ENCODE results near the gene STAG3.
"Not testable (repeated sequence)": the region's sequence is repeated elsewhere in the genome, so short reads cannot be mapped to it uniquely, and the experiment has no call there.

Gene STAG3

GRCh38 chr7:100191775-100192174 is 14.1 kb downstream of the STAG3 start:
- no peak overlapping the region for H3K4me3 ChIP-seq (ENCODE audit: low read depth, low read length)
- POLR2A ChIA-PET = no interaction called here
- peak; percentile 52 for DNase-seq (ENCODE audit: low read depth, low spot score)
- CTCF ChIA-PET = no interaction called here
- TF ChIP-seq CTCF (IDR thresholded peaks at IDR 0.05; ENCODE audit: insufficient read depth, low read length, missing control alignments) = no peak

GRCh38 chr7:100192281-100192862 is 14.7 kb downstream of the STAG3 start:
- H3K4me3 ChIP-seq (ENCODE audit: low read depth, low read length); DNase-seq (ENCODE audit: low read depth, low spot score); POLR2A ChIA-PET: not testable (repeated sequence)
- CTCF ChIA-PET = interaction anchor here (0.9 to 2.6 kb wide), 2 partner anchors 10 to 25 kb away, joined by 3 to 7 read pairs; no protein-coding TSS in a partner anchor

GRCh38 chr7:100192969-100193368 is 15.3 kb downstream of the STAG3 start:
- H3K4me3 ChIP-seq (ENCODE audit: low read depth, low read length) = no peak overlapping the region
- CTCF ChIA-PET = interaction anchor here (0.9 to 3.6 kb wide), 3 partner anchors 10 to 61 kb away, joined by 3 to 25 read pairs (median 7); no protein-coding TSS in a partner anchor
- no peak for DNase-seq (ENCODE audit: low read depth, low spot score)
- POLR2A ChIA-PET = no interaction called here
- TF ChIP-seq CTCF (IDR thresholded peaks at IDR 0.05; ENCODE audit: insufficient read depth, low read length, missing control alignments) = no peak

- TF ChIP-seq CTCF (IDR thresholded peaks at IDR 0.05; ENCODE audit: insufficient read depth, low read length, missing control alignments) = no peak
- POLR2A ChIA-PET = no interaction called here
- H3K4me3 ChIP-seq (ENCODE audit: low read depth, low read length) = no peak overlapping the region
- DNase-seq (ENCODE audit: low read depth, low spot score) = no peak
- CTCF ChIA-PET = interaction anchor here (0.7 to 3.6 kb wide), 3 partner anchors 9 to 64 kb away, joined by 3 to 25 read pairs (median 3); no protein-coding TSS in a partner anchor
Observed at GRCh38 chr7:100195222-100195621, 17.5 kb downstream of the STAG3 start.

GRCh38 chr7:100195901-100196322 is 18.2 kb downstream of the STAG3 start:
- POLR2A ChIA-PET; H3K4me3 ChIP-seq (ENCODE audit: low read depth, low read length); DNase-seq (ENCODE audit: low read depth, low spot score): not testable (repeated sequence)
- CTCF ChIA-PET = interaction anchor here (3.6 kb wide), 1 partner anchor 64 kb away, joined by 25 read pairs; no protein-coding TSS in a partner anchor

GRCh38 chr7:100198266-100198665 is 20.5 kb downstream of the STAG3 start:
- CTCF ChIA-PET = interaction anchor here (2.6 to 4.7 kb wide), 2 partner anchors 9 to 66 kb away, joined by 10 to 29 read pairs; no protein-coding TSS in a partner anchor
- no peak overlapping the region for H3K4me3 ChIP-seq (ENCODE audit: low read depth, low read length)
- no peak for DNase-seq (ENCODE audit: low read depth, low spot score)
- no peak for TF ChIP-seq CTCF (IDR thresholded peaks at IDR 0.05; ENCODE audit: insufficient read depth, low read length, missing control alignments)
- POLR2A ChIA-PET = no interaction called here

- ChIA-PET POLR2A (no interaction called here), CTCF (interaction anchor here (1.5 to 4.7 kb wide), 2 partner anchors 11 to 68 kb away, joined by 4 to 29 read pairs; no protein-coding TSS in a partner anchor)
- TF ChIP-seq CTCF (IDR thresholded peaks at IDR 0.05; ENCODE audit: insufficient read depth, low read length, missing control alignments) = no peak
- H3K4me3 ChIP-seq (ENCODE audit: low read depth, low read length) = no peak overlapping the region
- DNase-seq (ENCODE audit: low read depth, low spot score) = no peak
Observed at GRCh38 chr7:100200693-100201092, 23.0 kb downstream of the STAG3 start.
